ENCODE measurements around the gene PABPN1L.
A peak's percentile ranks its signal among the peaks of the same experiment; 100 is the strongest.

The PABPN1L gene

DNA sequence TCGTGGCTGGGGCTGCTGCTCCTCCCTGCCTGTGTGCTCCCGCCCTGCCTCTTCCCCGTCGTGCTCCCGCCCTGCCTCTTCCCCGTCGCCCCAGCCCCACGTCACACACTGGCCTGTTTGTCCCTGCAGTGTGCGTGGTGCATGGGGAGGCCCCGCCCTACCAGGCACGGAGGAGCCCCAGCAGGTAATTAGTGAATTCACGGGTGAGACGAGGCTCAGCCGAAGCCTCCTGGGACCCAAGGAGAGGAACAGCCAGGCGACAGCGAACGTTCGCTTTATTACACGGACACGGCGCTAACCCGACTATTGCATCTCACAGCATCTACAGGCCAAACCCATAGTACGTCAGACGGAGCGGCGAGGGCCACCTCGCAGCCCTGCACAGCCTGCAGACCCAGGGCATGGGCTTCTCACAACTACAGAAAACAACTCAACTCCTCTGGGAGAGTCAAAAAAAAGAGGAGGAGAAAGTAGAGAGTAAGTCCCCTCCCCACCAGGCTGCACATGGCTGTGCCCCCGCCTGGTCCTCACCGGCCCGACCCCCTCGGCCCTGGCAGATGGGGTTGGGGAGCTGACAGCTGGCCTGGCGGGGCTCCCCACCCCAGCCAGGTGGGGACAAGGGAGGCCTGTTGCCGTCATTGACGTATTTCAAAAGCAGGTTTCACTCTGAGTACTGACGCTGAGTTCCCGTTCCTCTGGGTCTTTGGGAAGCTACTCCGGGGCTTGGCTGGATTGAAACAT is 4.3 kb upstream of the PABPN1L start:
- DNase-seq (ENCODE audit: low read depth) = no peak

DNA sequence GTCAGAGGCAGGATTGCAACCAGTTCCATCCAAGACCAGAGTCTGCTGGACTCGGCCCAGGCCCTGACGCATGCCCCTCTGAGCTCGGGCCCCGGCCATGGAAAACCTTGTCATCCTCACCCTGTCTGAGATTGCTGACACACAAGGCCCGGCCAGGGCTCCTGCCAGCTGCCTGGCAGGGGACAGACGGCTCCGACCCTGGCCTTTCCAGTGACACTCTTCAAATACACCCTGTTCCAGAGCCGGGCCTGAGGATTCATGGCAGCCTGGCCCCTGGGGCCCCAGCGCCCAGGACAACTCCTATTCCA is 3.2 kb upstream of the PABPN1L start:
- DNase-seq (ENCODE audit: low read depth) = no peak

DNA sequence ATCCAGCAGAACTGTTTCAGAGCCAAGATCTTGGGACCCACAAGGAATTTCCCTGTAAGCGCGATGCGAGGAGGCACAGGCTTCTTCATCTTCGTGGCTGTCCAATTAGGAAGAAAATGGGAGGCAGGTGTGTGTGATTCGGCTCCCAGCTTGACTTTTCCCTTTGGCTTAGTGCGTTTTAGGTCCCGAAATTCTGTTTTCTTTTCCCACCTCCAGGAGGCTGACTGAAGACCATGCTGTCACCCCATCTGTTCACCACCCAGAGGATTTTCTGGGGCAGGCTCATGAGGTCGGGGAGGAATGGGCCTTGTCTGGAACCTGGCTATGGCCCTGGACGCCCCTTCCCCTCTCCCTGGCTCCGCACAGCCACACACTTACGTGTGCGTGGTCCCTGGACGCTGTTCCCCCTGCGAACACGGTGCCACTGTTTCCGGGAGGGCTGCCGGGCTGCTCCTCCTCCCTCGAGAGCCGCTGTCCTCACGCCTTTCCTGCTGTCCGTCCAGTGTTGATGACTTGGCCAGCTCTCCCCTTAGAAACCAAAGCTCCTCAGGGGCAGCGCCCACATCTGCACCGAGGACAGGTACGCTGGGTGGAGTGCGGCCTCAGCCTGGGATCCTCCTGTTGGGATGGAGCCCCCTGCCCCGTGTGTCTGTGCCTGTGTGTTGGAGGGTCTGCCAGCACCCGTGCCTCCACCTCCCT is 2.7 kb upstream of the PABPN1L start:
- DNase-seq (ENCODE audit: low read depth) = no peak

DNA sequence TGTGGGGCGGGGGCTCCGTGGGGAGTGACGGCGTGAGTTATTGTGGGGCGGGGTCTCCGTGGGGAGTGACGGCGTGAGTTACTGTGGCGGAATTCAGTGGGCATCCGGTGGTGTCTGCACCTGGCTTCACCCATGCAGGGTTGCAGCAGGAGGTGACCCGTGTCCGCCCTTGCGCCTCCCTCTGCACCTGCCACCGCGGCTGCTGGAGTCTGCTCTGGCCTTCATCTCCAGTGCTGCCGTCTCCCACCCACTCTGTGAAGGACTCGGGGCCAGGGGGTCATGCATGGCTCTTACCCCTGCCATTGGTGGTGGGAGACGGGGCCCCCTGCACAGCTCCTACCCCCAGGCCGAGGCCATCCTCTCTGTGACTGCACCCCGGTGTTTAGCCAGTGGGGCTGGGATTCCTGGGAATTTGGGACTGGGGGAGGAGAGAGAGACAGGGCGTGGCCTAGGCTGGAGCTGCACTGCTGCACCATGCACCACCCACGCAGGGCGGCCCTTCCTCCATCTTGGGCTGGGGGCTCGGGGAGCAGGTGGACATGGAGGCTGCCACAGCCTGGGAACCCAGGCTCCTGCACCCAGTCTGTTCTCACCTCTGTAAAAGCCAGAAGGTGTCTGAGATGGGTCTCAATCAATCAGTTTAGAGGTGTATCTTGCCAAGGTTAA is 1.3 kb upstream of the PABPN1L start:
- no peak for DNase-seq (ENCODE audit: low read depth)

DNA sequence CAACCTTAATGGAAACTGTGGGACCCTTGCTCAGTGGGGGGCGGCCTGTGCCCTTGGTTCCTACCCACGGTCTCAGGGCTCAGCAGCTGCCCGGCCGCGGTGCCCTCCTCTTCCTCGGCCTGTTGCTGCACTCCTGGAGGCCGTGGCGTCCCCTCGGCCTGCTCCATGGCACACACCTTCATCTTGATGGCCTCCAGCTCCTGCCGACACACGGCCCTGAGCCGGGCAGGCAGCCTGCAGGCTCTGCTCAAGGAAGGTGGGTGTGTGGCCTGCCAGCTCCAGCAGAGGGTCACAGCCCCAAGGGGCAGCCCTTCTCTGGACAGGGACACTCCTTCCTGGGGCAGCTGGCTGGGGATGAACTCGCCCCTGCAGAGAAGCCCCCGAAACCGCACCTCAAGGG is 718 bp downstream of the PABPN1L start:
- no peak for DNase-seq (ENCODE audit: low read depth)

DNA sequence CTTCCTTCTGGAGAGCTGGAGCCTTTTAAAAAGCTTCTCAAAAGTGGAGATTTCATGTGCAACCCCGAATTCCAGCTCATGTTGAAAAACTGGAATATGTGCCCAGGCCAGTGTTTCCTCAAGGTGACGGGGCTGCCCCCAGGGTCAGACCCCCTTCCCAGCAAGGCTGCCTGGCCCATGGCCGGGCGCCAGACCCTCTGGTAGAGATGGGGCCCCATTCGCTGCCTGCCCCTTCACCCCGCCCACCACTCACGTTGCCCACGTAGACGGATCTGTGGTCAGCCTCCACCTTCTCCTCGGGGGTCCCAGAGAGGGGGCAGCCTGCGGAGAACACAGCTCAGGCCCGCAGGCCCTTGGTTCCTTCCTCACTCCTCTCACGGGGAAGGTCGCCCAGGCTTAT is 1.1 kb downstream of the PABPN1L start:
- DNase-seq (ENCODE audit: low read depth) = no peak

DNA sequence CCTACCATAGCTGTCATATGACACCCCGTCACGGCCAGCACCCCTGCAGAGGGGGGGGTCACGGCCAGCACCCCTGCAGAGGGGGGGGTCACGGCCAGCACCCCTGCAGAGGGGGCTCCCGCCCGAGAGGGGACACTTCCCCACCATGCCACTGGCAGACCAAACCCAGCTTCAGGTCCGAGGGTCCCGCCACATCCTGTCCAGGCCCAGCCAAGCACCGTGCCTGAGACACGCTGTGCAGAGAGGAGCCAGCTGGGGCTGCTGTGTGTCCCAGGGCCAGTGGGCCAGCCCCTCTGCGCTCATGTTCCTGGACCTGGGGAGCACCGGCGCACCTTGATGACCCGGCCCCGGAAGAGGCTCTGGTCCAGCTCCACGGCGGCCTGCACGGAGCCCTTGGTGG is 1.9 kb downstream of the PABPN1L start:
- no peak for DNase-seq (ENCODE audit: low read depth)

DNA sequence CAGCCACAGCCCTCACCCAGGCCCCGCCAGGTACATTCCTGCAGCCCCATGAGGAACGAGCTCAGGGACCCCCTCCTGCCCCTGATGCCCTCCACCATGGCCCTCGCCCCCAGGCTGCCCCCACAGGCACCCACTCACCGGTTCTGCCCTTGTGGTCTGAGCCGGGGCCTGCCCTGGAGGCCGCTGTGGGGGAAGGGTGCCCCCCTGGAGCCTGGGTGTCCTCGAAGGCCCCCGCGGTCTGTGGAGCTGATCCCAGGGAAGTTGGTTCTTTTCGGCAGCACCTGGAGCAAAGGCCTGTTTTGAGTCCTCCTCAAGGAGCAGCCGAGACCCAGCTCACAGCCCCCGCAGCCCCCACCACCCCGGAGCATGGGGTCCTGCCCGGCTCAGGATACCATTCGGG is 2.4 kb downstream of the PABPN1L start:
- DNase-seq (ENCODE audit: low read depth) = no peak

DNA sequence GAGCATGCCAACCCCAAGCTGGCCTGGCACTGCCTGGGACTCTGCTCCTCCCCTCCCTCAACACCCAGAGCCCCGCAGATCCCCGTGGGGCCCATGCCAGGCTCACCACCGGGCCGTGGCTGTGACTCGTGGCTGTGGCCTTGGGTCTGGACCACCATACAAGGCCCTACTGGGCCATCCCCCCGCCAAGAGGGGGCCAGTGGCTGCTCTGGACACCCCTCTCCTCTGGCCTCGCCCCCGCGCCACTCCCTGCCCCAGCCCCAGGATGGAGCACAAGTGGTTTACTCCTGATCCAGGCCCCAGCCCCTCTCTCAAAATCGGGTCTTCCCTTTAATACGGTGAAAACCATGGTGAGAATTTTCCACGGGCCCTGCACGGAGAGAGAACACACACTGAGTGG is 3.0 kb downstream of the PABPN1L start:
- DNase-seq (ENCODE audit: low read depth) = no peak

DNA sequence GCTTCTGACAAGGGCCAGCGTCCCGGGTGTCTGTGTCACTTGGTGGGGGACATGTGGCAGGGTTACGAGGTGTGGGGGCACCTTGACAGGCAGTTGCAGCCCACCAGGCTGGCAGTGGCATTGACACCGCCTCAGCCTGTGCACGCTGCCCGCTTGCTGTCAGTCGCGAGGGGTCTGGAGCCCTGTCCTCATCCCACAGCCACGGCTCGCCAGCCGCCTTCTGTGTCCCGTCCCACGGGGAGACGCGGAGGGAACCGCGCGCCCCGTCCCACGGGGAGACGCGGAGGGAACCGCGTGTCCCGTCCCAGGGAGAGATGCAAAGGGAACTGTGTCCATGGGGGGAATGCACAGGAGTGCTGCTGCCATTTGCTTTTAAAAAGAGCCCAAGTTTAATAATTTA is 3.5 kb downstream of the PABPN1L start:
- DNase-seq (ENCODE audit: low read depth) = no peak

DNA sequence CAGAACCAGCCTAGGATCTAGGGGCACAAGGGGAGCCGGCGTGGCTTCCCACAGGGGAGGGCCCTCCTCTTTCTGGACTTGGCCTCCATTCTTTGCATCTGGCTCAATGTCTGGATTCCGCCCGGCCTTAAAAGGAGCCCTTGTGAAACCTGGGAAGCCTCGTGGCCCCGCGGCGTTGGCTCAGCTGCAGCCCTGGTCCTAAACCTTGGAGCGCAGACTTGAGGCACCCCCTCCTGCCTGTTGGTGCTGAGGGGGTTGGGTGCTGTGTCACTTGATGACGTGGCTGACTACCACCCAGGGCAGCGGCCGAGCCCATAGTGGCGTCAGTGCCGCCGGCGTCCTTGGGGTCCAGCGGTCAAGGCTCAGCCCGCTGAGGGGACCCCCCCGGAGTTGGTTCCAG is 5.1 kb downstream of the PABPN1L start:
- no peak for DNase-seq (ENCODE audit: low read depth)

DNA sequence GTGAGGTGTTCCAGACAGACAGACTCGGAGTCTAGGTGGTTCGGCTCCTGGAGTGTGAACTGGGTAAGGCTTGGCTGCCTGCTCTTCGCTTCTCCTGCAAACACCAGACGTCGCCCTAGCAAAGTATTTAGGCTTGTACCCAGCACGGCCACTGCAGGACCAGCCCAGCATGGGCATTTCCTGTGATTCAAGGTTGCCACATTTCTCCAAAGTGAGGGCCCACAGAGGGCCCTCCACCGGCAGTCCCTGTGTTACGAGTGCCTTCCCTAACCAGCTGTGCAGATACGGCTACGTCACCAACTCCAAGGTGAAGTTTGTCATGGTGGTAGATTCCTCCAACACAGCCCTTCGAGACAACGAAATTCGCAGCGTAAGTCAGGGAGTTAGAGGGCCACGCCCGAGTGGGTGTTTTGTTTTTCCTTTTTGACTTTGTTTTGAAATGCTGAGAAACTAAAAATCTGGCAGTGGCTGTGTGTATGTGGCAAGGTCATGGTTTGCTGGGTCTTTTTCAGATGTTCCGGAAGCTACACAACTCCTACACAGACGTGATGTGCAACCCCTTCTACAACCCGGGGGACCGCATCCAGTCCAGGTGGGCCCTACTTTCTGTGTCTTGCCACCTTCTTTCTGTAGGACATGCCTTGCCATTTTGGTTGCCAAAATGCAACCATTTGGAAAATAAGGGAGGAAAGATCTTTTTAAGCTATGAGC is 6.9 kb downstream of the PABPN1L start:
- no peak for DNase-seq (ENCODE audit: low read depth)

DNA sequence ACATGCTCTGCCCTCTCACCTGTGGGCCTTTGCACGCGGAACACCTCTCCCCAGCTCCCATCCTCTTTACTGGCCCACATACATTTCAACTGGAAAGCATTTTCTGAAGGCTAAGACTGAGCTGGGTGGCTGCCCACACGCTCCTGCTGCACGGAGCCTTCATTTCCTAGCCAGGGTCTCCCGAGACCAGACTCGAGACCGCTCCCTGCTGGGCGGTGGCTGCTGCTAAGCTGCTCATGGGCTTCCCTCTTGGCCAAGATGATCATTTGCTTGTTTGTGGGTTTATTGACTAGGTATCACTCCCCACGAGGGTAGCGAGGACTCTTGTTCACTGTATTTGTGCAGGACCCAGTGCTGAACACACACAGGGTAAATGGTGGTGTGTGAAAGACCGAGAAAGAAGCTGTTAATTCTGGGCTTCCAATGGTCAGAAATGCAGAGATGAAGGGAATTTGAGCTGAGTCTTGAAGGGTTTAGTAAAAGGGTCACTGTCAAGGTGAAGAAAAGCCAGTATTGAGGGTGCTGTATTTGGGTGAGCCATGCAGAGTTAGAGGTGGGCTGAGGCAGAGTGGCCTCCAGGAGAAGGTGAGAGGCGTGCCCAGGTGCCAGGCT is 8.6 kb downstream of the PABPN1L start:
- peak; percentile 67 for DNase-seq (ENCODE audit: low read depth)

DNA sequence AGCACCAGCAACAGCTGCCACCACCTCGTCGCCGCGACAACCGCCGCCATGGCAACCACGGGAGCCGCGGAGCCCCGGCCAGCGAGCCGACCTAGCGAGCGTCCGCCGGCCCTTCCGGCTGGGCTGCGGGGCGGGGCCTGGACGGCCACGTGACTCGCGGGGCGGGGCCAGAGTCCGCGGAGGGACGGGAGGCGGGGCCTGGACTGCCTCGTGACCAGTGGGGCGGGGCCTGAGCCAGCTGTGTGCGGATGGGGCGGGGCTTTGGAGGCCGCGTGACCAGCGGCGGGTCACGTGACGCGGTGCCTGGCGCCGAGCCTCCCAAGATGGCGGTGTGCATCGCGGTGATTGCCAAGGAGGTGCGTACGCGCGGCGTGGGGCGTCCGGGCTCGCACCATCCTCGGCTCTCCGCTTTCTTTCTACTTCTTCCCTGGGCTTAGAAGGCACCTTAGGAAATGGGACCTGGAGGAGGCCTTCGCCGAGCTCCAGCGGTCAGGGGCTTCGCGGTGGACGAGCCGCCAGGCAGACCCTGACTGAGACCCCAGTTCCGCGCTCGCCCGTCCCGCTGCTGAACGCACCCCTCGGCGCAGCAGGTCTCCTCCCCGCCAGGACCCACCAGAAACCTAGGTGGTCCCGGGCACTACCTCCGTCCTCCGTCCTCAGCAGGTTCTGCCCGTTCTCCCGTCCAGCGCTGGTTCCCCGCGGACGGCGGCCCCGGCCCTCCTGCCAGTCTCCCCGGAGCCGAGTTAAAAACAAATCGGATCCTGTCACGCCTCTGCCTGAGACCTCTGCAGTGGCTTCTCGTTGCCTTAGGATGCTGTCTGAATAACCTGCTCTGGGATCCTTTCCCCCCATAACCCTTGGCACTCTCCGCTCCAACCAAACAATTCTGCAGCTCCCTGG is 9.4 kb downstream of the PABPN1L start, which contains the start of the genes GALNS and TRAPPC2L:
Gene GALNS, minus strand, starts transcription at position 120 of the 900 bp plus-strand sequence. Its CDS starts 70 bp downstream, at position 50.
Gene TRAPPC2L, plus strand, starts transcription at position 300 of the 900 bp plus-strand sequence. Its CDS starts 24 bp downstream, at position 324.
- DNase-seq (ENCODE audit: low read depth) = peak; percentile 99

DNA sequence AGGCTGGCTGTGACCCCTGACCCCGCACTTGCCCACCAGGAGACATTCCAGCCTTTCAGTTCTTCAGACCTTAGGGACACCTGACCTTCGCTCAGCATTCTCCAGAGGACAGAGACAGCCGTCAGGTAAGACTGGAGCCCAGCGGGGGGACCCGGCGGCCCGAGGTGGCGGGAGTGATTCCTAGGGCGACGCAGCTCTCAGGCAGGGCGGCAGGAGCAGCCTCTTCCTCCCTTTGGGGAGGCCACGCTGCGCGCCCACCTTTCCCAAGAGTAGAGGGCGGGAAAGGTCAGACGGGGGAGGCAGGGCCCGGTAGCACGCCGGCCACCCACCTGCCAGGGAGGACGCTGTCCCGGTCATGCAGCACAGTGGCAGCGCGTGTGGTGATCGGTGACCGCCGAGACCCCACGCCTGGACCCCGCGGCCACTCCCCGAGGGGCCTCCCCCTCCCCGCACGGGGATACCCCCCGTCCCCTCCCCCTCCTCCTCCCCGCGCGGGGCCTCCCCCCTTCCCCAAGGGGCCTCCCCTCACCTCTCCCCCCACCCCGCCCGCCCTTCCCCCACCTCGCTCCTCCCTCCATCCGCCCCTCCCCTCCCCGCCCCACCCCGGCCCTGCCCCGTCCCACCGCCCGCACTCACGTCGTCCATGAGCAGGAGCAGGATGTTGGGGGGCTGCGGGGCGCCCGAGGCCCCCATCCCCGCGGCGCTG is 10.2 kb downstream of the PABPN1L start:
- DNase-seq (ENCODE audit: low read depth) = no peak

DNA sequence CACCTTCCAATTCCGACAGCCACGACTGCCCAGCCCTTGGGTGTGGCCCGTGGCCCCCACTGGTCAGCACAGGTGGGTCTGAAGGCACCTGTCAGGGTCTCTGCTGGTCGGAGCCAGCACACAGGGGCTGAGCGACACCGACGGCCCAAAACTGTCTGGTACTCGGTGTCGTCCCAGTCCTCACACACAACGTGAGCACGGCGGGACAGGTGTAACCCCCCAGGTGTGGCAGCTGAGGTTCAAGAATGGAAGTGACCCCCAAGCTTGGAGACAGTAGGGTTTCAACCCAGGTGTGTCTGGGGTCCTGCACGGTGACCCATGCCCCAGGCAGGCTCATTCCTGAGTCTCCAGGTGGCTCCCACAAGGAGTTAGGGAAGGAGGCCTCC is 10.7 kb downstream of the PABPN1L start:
- no peak for DNase-seq (ENCODE audit: low read depth)

DNA sequence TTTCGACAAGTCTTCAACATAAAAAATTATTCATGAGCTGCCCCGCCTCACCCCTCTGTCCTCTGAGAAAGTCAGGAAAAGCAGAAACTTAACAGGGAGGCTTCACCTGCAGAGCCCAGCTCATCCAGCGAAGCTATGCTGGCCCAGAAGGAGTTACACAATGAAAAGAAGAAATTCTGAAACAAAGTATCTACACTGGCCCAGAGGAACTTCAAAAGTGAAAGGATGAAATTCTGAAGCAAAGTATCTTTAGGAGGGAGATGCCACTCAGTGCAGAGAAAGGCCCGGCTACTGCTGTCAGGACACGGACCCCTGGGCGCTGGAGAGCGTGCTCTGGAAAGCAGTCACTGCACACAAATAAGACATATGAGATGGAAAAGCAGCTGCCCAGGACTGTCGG is 11.3 kb downstream of the PABPN1L start:
- DNase-seq (ENCODE audit: low read depth) = no peak

DNA sequence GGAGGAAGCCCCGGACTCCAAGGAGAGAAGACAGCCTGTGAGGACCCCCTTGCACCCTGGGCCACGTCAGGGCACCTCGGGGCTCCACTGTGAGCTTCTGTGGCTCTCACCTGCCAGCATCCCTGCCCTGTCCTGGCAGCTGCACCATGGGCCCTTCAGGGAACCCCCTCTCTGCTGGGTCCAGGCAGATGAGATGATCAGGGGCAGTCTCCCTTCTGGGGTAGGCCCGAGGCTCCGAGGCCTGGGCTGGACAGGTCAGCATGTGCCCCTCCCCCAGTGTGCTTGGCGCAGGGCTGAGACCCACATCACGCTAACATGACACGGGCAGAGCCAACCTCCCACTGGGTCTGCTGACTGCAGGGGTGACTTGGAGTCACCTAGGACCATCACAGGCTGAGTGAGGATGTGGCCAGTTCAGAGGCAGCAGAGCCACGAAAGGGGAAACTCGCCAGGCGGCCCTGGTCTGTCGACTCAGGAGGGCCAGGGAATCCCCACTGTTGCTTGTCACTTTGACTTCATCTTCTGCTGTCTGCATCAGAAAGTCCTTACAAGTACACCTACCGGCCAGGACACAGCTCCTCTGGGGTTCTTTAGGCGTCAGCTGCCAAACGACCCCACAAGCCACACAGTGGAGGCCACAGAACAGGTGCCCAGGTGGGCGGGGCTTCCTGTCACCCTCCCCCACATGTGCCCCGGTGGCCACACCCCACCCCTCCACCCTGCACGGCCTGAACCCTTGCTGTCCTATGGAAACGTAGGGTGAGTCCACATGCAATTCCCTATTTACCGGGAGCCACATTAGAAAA is 12.0 kb downstream of the PABPN1L start:
- DNase-seq (ENCODE audit: low read depth) = peak; percentile 13

DNA sequence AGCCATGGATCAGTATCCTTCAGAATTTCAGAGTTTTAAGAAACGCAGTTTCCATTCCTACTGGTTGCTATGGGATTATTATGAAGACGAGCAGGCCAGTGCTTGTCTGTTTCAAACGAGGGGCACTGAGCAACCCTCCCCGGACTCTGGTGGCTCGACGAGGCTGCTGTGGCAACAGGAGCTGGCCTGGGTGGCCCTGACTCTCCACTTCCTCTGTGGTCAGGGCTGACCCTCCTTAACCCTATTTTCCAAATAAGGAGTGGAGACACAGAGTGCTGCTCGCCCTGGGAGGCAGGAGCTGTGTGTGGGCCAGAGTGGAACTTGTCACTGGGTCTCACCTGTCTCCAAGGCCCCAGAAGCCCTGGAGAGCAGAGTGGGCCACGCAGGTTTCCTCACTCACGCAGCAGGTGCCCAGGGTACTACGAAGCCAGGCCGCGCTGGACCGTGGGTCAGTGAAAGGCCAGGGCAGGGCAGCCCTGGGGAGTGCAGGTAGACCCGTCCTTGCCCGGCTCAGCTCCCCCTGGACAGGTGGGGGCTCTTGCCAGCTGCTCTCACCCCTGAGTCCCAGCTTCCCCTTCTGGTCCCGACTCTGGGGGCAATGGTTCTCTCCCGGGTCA is 13.0 kb downstream of the PABPN1L start:
- DNase-seq (ENCODE audit: low read depth) = no peak
